GM19455 (cell line): ENCODE data around the gene JPT1.
"Not testable (repeated sequence)": the region's sequence is repeated elsewhere in the genome, so short reads cannot be mapped to it uniquely, and the experiment has no call there.

Experiments
- ATAC-seq: cut with Tn5 transposase; IDR thresholded peaks from one replicate; pipeline ENCODE4 v1.9.1; 2021; ENCODE audit not compliant: unreplicated experiment

Gene JPT1, protein sequence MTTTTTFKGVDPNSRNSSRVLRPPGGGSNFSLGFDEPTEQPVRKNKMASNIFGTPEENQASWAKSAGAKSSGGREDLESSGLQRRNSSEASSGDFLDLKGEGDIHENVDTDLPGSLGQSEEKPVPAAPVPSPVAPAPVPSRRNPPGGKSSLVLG

DNA sequence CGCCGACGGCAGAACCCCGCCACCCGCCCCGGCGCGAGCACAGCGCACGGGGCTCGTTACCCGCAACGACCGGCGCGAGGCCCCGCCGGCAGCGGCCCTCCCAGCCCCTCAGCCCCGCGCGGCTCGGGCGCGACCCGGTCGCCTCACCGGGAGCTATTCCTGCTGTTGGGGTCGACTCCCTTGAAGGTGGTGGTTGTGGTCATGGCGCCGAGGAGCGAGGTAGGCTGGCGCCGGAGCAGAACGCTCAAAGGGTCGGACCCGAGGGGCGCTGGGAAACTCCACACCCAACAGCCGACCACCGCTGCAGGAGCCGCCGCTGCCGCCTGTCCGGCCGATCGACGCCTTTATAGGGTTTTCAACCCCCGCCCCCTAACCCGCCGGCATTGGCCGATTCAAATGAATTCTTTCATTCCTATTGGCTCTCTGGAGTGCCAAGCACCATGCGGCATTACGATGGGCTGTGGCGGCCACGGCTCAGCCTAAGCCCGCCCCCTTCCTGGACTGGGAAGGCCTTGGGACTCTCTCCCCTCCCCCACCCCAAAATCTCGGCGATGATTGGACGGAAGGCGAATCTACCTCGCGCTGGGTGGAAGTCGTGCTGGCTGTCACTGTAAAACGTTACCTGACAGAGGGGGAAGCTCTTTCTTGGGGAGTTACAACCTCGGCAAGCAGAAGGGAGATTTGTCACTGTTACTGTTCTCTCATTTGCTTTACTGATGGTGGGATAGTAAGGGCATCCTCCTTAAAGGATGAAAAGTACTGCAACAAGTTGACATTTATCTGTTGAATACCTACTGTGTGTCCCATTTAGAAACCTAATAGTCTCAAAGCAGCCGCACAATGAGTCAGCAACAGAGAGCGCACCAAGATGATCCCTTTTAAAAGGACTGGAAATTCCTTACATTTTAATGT is at the start of gene JPT1:
Gene JPT1 (minus strand): TSS at position 318 of the 912 bp plus-strand sequence. CDS start 115 bp downstream, at position 203.
- peak; percentile 94 for ATAC-seq

DNA sequence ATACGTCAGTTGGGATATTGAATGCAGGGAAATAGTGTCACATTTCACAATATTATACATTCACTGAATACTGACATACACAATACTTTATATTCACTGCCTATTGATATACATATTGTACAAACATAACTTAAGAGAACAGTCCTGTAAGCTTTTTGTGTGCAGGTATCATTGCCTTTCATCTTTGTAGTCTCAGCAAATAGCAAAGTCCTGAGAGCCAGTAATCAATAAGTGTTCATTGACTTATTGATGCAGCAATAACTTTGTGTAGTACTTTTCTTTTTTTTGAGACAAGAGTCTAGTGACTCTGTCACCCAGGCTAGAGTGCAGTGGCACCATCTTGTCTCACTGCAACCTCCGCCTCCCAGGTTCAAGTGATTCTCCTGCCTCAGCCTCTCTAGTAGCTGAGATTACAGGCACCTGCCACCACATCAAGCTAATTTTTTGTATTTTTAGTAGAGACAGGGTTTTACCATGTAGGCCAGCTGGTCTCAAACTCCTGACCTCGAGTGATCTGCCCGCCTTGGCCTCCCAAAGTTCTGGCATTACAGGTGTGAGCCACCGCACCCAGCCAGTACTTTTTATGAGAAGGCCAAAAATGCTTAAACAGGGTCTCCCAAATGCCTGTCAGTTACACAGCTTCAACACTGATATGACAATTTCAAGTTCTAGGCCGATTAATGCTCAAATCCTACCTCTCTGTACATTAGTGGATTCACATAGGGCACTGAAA is 45.7 kb upstream of the JPT1 start:
- ATAC-seq, result no peak

GRCh38 chr17:75194879-75195278 is 40.6 kb upstream of the JPT1 start:
- no peak for ATAC-seq

DNA sequence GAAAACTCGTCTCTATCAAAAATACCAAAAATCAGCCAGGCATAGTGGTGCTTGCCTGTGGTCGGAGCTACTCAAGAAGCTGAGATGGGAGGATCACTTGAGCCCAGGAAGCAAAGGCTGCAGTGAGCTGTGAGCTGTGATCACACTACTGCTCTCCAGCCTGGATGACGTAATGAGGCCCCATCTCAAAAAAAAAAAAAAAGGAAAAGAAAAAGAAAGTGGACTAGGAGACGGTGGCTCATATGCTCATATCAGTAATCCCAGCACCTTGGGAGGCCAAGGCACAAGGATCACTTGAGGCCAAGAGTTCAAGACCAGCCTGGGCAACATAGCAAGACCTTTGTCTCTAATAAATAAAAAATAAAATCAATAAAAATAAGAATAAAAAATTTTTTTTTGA is 37.3 kb upstream of the JPT1 start:
- ATAC-seq, result no peak

DNA sequence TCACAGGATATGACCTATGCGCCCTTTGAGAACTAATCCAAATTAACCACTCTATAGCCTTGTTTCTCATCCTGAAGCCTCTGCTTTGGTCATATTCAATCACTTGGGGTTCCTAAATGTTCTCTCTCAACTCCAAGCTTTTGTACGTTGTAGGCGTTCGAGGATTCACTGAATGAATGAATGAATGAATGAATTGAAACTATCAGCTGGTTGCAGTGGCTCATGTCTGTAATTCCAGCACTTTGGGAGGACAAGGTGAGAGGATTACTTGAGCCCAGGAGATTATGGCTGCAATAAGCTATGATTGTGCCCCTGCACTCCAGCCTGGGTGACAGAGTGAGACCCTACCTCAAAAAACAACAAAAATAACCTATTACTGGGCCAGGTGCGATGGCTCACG is 34.3 kb upstream of the JPT1 start:
- ATAC-seq, result no peak

DNA sequence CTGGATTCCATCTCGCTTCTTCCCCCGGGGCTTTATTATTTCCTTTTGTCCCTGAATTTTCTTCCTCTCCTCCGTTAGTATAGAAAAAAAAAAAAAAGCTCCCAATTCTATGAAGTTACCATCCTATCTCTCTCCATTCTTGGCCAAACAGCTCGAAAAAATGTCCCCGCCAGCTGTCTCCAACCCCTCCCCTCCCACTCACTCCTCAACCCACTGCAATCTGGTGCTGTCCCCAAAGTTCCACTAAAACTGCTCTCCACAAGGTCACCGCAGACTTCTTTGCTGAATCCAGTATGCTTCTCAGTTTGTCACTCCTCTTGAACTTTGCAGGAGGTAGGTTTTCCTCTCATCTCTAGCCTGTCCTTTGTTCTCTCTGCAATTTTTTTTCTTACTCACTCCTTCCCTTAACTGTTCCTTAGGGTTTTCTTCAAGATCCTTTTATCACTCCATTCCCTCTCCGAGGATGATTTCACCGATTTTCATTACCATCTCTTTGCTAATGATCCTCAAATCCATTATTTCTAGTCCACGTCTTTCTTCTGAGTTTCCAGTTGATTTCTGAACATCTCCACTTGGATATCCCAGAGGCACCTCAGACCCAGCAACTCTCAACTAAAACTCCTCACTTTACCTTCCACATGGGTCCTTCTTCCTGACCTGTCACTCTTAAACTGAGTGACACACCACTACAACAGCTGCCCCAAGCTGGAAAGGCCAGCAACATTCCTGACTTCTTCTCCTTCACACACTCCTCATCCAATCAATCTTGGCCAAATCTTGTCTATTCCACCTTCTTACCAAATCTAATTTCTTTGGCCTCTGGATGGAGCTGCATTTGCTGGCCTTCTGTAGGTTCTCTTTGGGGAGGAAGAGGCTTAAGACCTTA is 29.9 kb upstream of the JPT1 start:
- no peak for ATAC-seq

GRCh38 chr17:75182569-75183436 is 28.5 kb upstream of the JPT1 start, which contains the start of gene SUMO2:
Gene SUMO2, minus strand, starts transcription at chr17:75182959. Its CDS starts 125 bp downstream, at chr17:75182834.
- peak; percentile 68 for ATAC-seq

- peak; percentile 18 for ATAC-seq
These were observed 27.9 kb upstream of the JPT1 start for GRCh38 chr17:75182319-75182568.

DNA sequence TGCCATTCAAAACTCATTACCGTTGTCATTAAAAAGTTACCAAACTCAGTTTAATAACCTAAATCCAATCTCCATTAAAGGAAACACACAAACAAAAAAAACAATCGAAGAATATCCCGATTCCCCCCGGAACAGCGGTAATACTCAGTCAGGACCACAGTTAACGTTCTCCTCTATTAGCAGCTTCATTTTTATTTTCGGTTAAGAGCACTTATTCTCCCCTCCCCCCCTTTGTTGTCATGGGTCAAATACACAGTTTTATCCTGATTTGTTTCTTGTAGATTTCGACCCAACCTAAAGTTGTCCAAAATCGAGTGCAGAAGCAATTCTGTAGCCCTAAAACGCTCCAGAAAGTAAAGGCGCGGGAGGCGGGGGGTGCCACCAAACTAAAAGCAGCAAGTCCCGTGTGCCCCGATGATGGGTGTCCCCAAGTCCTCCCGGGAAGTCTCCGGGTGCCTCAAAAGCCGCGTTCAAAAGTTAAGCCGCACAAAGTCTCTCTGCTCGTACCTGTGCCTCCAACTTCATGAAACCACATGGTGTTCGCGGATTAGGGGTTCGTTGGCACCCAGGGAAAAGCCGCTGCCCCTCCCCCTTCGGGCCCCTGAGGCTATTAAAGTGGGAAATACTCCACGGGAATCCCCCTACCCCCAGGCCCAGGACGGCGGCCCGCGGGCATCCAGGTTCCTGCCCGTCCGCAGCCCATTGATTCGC is 27.5 kb upstream of the JPT1 start:
- no peak for ATAC-seq

- no peak for ATAC-seq
These were observed 26.8 kb upstream of the JPT1 start for GRCh38 chr17:75181110-75181509.

DNA sequence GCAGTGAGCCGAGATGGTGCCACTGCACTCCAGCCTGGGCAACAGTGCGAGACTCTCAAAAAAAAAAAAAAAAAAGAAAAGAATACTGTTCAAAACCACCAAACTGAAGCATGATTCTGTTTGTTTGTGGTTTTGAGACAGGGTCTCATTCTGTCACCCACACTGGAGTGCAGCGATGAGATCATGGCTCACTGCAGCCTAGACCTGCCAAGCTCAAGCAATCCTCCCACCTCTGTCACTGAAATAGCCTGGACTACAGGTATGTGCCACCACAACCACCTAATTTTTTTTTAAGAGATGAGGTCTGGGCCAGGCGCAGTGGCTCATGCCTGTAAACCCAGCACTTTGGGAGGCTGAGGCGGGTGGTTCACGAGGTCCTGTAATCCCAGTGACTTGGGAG is 24.1 kb upstream of the JPT1 start:
- no peak for ATAC-seq

GRCh38 chr17:75176625-75177024 is 22.3 kb upstream of the JPT1 start:
- no peak for ATAC-seq

DNA sequence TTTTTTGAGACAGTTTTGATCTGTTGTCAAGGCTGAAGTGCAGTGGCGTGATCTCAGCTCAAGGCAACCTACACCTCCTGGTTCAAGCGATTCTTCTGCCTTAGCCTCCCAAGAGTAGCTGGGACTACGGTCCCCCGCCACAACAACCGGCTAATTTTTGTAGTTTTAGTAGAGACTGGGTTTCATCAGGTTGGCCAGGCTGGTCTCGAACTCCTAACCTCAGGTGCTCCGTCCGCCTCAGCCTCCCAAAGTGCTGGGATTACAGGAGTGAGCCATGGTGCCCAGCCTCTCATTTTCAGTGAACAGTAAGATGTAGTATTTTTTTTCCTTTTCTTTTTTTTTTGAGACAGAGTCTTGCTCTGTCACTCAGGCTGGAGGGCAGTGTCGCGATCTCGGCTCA is 20.7 kb upstream of the JPT1 start:
- ATAC-seq, result no peak

- no peak for ATAC-seq
These were observed 19.2 kb upstream of the JPT1 start for GRCh38 chr17:75173526-75173925.

DNA sequence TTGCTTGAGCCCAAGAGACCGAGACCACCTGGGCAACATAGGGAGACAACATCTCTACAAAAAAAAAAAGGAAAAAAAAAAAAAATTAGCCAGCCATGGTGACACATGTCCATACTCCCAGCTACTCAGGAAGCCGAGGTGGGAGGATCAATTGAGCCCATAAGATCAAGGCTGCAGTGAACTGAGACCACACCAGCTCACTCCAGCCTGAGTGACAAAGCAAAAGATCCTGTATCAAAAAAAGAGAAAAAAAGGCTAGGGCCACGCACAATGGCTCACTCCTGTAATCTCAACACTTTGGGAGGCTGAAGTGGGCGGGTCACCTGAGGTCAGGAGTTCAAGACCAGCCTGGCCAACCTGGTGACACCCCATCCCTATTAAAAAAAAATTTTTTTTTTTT is 14.7 kb upstream of the JPT1 start:
- ATAC-seq, result no peak

DNA sequence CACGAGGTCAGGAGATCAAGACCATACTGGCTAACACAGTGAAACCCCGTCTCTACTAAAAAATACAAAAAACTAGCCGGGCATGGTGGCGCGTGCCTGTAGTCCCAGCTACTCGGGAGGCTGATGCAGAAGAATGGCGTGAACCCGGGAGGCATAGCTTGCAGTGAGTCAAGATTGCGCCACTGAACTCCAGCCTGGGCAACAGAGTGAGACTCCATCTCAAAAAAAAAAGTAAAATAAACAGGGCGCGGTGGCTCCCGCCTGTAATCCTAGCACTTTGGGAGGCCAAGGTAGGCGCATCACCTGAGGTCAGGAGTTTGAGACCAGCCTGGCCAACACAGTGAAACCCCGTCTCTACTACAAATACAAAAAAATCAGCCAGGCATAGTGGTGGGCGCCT is 10.3 kb upstream of the JPT1 start:
- not testable (repeated sequence) for ATAC-seq

DNA sequence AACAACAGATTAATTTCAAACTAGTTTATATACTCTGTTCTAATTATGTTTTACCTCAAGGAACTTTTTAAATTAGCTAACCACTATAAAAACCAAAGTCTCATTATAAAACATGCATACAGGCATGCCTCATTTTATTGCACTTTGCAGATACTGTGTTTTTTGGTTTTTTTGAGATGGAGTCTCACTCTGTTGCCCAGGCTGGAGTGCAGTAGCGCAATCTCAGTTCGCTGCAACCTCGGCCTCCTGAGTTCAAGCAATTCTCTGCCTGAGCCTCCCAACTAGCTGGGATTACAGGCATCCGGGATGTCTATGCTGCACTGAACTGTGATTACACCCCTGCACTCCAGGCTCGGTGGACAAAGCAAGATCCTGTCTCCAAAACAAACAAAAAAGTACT is 8.8 kb upstream of the JPT1 start:
- ATAC-seq, result no peak

- ATAC-seq, result no peak
These were observed 5.9 kb upstream of the JPT1 start for GRCh38 chr17:75160211-75160610.

GRCh38 chr17:75159196-75160031 is 5.1 kb upstream of the JPT1 start:
- ATAC-seq, result no peak
